ENCODE results near the gene DLK1. TPM values are rescaled to one million over a fixed set of nuclear protein-coding genes. Genes with fewer than 3 reads are reported as not detected.

Gene DLK1
- total RNA-seq, 6 experiments from 2014 or later = 1.7 to 13.4 (median 3.8) TPM; not detected in 3

- H3K36me3 ChIP-seq = no peaks in the 10 kb centered on the region
- no peaks in the 10 kb centered on the region for H3K4me1 ChIP-seq
- intact Hi-C loops (cut with DNase I) = no loop called here
- DNase-seq (no peak), ATAC-seq (no peak)
- WGBS (ENCODE audit: insufficient coverage, low coverage, low lambda C conversion rate, missing lambda C conversion rate) = 59% methylated on average over 5 of the region's 6 CpGs
- H3K9me3 ChIP-seq = no peaks in the 10 kb centered on the region
- no peak overlapping the region for H3K27ac ChIP-seq
- TF ChIP-seq POLR2A (IDR thresholded peaks at IDR 0.05) = no peak
- TF ChIP-seq, protein P1, sequence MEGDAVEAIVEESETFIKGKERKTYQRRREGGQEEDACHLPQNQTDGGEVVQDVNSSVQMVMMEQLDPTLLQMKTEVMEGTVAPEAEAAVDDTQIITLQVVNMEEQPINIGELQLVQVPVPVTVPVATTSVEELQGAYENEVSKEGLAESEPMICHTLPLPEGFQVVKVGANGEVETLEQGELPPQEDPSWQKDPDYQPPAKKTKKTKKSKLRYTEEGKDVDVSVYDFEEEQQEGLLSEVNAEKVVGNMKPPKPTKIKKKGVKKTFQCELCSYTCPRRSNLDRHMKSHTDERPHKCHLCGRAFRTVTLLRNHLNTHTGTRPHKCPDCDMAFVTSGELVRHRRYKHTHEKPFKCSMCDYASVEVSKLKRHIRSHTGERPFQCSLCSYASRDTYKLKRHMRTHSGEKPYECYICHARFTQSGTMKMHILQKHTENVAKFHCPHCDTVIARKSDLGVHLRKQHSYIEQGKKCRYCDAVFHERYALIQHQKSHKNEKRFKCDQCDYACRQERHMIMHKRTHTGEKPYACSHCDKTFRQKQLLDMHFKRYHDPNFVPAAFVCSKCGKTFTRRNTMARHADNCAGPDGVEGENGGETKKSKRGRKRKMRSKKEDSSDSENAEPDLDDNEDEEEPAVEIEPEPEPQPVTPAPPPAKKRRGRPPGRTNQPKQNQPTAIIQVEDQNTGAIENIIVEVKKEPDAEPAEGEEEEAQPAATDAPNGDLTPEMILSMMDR (IDR thresholded peaks at IDR 0.05) = no peak
- no peaks in the 10 kb centered on the region for H3K27me3 ChIP-seq
- no peak overlapping the region for H3K4me3 ChIP-seq
Observed at GRCh38 chr14:100692256-100692655, 34.4 kb upstream of the DLK1 start.

- Histone ChIP-seq H3K9me3 (no peaks in the 10 kb centered on the region), H3K4me1 (no peaks in the 10 kb centered on the region), H3K4me3 (no peak overlapping the region), H3K27ac (no peak overlapping the region), H3K27me3 (no peaks in the 10 kb centered on the region), H3K36me3 (no peaks in the 10 kb centered on the region)
- ATAC-seq (peak in 3 of 4 donors; percentile 40 to 69 (median 62)), DNase-seq (no peak)
- intact Hi-C loops (cut with DNase I) = no loop called here
- 31% methylated on average over 8 of the region's 27 CpGs for WGBS (ENCODE audit: insufficient coverage, low coverage, low lambda C conversion rate, missing lambda C conversion rate)
- TF ChIP-seq, protein P1 (IDR thresholded peaks at IDR 0.05) = no peak
- TF ChIP-seq POLR2A (IDR thresholded peaks at IDR 0.05) = no peak
Observed at GRCh38 chr14:100692859-100693558, 33.7 kb upstream of the DLK1 start.

DNA sequence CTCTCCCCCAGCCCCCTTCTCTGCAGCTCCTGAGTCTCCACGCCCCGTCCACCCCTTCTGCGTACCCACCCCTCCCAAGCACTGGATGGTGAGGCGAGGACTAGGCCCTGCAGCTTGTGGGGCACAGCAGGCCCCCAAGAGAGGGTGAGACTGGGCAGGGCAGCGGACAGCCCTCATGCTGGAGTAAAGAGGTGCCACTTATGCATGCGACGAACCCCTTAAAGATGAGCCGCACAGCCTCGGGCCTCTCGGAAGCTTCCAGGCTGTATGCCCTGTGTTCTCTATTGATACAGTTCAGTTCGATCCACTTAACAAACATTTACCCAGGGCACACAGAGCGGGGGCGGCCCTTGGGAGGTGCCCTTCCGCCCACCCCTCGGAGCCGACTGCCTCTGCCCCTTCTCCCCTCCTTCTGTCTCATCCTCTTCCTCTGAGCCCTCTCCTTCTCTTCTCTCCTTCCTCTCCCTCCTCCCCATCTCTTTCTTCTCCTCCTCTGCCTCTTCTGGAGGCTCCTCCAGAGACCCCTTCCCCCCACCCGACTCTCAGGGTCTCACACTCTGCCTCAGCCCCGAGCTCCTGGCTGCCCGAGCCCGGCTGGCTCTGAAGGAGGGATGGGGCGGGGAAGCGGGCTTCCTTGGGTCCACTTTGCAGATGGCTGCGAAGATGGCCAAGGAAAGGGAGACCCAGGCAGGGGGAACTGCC lies 32.7 kb upstream of the DLK1 start:
- 28% methylated on average over 11 of the region's 23 CpGs for WGBS (ENCODE audit: insufficient coverage, low coverage, low lambda C conversion rate, missing lambda C conversion rate)
- intact Hi-C loops (cut with DNase I) = no loop called here
- H3K27ac ChIP-seq = no peak overlapping the region
- peak in 3 of 4 donors; percentile 38 to 70 (median 63) for ATAC-seq
- TF ChIP-seq, protein P1 (IDR thresholded peaks at IDR 0.05) = no peak
- no peak for TF ChIP-seq POLR2A (IDR thresholded peaks at IDR 0.05)
- no peaks in the 10 kb centered on the region for H3K27me3 ChIP-seq
- no peaks in the 10 kb centered on the region for H3K9me3 ChIP-seq
- H3K4me3 ChIP-seq = no peak overlapping the region
- H3K36me3 ChIP-seq = no peaks in the 10 kb centered on the region
- H3K4me1 ChIP-seq = no peaks in the 10 kb centered on the region
- no peak for DNase-seq

GRCh38 chr14:100694579-100695422 lies 31.9 kb upstream of the DLK1 start:
- Histone ChIP-seq H3K9me3 (no peaks in the 10 kb centered on the region), H3K27ac (no peak overlapping the region), H3K4me3 (no peak overlapping the region), H3K36me3 (no peaks in the 10 kb centered on the region), H3K27me3 (no peaks in the 10 kb centered on the region), H3K4me1 (no peaks in the 10 kb centered on the region)
- intact Hi-C loops (cut with DNase I) = no loop called here
- DNase-seq = no peak
- 4% methylated on average over 3 of the region's 17 CpGs for WGBS (ENCODE audit: insufficient coverage, low coverage, low lambda C conversion rate, missing lambda C conversion rate)
- ATAC-seq = no peak
- TF ChIP-seq POLR2A (IDR thresholded peaks at IDR 0.05) = no peak
- TF ChIP-seq, protein P1 (IDR thresholded peaks at IDR 0.05) = no peak
